Neural cell (in vitro differentiated cells): ENCODE data around the gene TRMU.

Source experiments
- EP300 ChIP-seq: fragments of 450-650 bp; conservative IDR thresholded peaks from 2 replicates; pipeline ENCODE4 v1.6.1; 2014; ENCODE audit warnings: antibody characterized with exemption, mild to moderate bottlenecking, moderate library complexity; ENCODE audit not compliant: poor library complexity, severe bottlenecking
- EZH2 ChIP-seq: fragments of 200-600, 300-800 bp; shearing (Covaris generic), sonication (generic); IDR thresholded peaks from 2 replicates; pipeline ENCODE4 v1.6.1; 2014; ENCODE audit warnings: antibody characterized with exemption, low read length, borderline replicate concordance, mild to moderate bottlenecking; ENCODE audit not compliant: insufficient read depth, poor library complexity, severe bottlenecking
- POLR2AphosphoS5 ChIP-seq: IDR thresholded peaks from 2 replicates; pipeline ENCODE4 v1.6.1; 2012
- RAD21 ChIP-seq: fragments of 450-650 bp; conservative IDR thresholded peaks from 2 replicates; pipeline ENCODE4 v1.6.1; 2014; ENCODE audit warnings: antibody characterized with exemption, mild to moderate bottlenecking, moderate library complexity
- TAF1 ChIP-seq: IDR thresholded peaks from 2 replicates; pipeline ENCODE4 v1.6.1; 2012; ENCODE audit warnings: low read depth
- TF ChIP-seq, protein P1 (sequence below): fragments of 450-650 bp; IDR thresholded peaks from 2 replicates; pipeline ENCODE4 v1.5.1; 2014; ENCODE audit warnings: antibody characterized with exemption, mild to moderate bottlenecking, moderate library complexity; ENCODE audit not compliant: poor library complexity, severe bottlenecking
- TF ChIP-seq, protein P2 (sequence below): IDR thresholded peaks from 2 replicates; pipeline ENCODE4 v1.6.1; 2012; ENCODE audit warnings: borderline replicate concordance

DNA sequence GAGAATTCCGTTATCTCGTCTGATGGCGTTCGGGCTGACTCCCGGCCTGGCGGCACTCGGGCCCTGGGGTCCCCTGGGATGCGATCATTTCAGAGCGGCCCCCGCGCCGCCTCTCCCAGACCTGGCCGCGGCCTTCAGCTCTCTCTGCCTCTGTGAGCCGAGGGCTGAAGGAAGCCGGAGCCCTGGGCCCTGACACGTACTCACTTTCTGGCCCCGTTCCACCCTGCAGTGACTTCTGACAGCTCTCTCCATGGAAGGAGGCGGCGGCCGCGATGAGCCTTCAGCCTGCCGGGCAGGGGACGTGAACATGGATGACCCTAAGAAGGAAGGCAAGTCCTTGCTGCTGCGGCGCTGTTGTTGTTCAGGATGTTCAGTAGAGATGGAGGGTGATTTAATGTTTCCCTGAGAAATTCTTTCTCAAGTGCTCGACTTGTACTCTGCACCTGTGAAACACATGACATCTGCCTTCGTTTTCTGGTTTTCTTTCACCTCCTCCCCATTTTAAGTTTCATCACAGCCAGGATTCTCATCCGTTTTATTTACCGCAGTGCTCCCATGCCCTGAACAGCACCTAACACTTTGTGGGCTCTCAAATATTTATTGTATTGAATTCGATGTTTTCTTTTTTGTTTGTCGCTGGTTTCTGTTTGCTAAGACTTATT is 38.2 kb upstream of the TRMU start:
- TF ChIP-seq, protein P1, sequence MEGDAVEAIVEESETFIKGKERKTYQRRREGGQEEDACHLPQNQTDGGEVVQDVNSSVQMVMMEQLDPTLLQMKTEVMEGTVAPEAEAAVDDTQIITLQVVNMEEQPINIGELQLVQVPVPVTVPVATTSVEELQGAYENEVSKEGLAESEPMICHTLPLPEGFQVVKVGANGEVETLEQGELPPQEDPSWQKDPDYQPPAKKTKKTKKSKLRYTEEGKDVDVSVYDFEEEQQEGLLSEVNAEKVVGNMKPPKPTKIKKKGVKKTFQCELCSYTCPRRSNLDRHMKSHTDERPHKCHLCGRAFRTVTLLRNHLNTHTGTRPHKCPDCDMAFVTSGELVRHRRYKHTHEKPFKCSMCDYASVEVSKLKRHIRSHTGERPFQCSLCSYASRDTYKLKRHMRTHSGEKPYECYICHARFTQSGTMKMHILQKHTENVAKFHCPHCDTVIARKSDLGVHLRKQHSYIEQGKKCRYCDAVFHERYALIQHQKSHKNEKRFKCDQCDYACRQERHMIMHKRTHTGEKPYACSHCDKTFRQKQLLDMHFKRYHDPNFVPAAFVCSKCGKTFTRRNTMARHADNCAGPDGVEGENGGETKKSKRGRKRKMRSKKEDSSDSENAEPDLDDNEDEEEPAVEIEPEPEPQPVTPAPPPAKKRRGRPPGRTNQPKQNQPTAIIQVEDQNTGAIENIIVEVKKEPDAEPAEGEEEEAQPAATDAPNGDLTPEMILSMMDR = no peak
- TF ChIP-seq EP300 = no peak
- no peak for TF ChIP-seq TAF1
- TF ChIP-seq RAD21 = no peak
- TF ChIP-seq POLR2AphosphoS5 = no peak
- TF ChIP-seq, protein P2, sequence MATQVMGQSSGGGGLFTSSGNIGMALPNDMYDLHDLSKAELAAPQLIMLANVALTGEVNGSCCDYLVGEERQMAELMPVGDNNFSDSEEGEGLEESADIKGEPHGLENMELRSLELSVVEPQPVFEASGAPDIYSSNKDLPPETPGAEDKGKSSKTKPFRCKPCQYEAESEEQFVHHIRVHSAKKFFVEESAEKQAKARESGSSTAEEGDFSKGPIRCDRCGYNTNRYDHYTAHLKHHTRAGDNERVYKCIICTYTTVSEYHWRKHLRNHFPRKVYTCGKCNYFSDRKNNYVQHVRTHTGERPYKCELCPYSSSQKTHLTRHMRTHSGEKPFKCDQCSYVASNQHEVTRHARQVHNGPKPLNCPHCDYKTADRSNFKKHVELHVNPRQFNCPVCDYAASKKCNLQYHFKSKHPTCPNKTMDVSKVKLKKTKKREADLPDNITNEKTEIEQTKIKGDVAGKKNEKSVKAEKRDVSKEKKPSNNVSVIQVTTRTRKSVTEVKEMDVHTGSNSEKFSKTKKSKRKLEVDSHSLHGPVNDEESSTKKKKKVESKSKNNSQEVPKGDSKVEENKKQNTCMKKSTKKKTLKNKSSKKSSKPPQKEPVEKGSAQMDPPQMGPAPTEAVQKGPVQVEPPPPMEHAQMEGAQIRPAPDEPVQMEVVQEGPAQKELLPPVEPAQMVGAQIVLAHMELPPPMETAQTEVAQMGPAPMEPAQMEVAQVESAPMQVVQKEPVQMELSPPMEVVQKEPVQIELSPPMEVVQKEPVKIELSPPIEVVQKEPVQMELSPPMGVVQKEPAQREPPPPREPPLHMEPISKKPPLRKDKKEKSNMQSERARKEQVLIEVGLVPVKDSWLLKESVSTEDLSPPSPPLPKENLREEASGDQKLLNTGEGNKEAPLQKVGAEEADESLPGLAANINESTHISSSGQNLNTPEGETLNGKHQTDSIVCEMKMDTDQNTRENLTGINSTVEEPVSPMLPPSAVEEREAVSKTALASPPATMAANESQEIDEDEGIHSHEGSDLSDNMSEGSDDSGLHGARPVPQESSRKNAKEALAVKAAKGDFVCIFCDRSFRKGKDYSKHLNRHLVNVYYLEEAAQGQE = no peak
- no peak for TF ChIP-seq EZH2
